ENCODE results near the gene AHRR. TPM values are rescaled to one million over a fixed set of nuclear protein-coding genes. Genes with fewer than 3 reads are reported as not detected.

AHRR gene
- total and polyA plus RNA-seq, 9 of the 15 experiments (the other 6 are each of a cell fraction or from before 2014, with no cell fraction given): 0.06 to 1.6 (median 0.75) TPM; not detected in 1

- TF ChIP-seq PRMT5 (CRISPR knock-in tag; IDR thresholded peaks at IDR 0.05) (no peak), NCOA2 (IDR thresholded peaks at IDR 0.05; ENCODE audit: partially characterized antibody in 2 of 2) (no peak), HDAC1 (IDR thresholded peaks at IDR 0.05) (no peak), BMI1 (IDR thresholded peaks at IDR 0.05; ENCODE audit: low read length) (no peak), TRIM25 (IDR thresholded peaks at IDR 0.05; ENCODE audit: borderline replicate concordance) (no peak)
- TF ChIP-seq, protein P1, sequence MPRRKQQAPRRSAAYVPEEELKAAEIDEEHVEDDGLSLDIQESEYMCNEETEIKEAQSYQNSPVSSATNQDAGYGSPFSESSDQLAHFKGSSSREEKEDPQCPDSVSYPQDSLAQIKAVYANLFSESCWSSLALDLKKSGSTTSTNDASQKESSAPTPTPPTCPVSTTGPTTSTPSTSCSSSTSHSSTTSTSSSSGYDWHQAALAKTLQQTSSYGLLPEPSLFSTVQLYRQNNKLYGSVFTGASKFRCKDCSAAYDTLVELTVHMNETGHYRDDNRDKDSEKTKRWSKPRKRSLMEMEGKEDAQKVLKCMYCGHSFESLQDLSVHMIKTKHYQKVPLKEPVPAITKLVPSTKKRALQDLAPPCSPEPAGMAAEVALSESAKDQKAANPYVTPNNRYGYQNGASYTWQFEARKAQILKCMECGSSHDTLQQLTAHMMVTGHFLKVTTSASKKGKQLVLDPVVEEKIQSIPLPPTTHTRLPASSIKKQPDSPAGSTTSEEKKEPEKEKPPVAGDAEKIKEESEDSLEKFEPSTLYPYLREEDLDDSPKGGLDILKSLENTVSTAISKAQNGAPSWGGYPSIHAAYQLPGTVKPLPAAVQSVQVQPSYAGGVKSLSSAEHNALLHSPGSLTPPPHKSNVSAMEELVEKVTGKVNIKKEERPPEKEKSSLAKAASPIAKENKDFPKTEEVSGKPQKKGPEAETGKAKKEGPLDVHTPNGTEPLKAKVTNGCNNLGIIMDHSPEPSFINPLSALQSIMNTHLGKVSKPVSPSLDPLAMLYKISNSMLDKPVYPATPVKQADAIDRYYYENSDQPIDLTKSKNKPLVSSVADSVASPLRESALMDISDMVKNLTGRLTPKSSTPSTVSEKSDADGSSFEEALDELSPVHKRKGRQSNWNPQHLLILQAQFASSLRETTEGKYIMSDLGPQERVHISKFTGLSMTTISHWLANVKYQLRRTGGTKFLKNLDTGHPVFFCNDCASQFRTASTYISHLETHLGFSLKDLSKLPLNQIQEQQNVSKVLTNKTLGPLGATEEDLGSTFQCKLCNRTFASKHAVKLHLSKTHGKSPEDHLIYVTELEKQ (CRISPR knock-in tag; IDR thresholded peaks at IDR 0.05): no peak
Observed at GRCh38 chr5:380701-381309, 59.3 kb downstream of the AHRR start (continued).
